ENCODE data around the gene KCNK4. TPM values are rescaled to one million over a fixed set of nuclear protein-coding genes. Genes with fewer than 3 reads are reported as not detected.

KCNK4 gene
- total and polyA plus RNA-seq, 2 of the 13 experiments (the other 11 are each of a cell fraction or from before 2014, with no cell fraction given) = not detected

DNA sequence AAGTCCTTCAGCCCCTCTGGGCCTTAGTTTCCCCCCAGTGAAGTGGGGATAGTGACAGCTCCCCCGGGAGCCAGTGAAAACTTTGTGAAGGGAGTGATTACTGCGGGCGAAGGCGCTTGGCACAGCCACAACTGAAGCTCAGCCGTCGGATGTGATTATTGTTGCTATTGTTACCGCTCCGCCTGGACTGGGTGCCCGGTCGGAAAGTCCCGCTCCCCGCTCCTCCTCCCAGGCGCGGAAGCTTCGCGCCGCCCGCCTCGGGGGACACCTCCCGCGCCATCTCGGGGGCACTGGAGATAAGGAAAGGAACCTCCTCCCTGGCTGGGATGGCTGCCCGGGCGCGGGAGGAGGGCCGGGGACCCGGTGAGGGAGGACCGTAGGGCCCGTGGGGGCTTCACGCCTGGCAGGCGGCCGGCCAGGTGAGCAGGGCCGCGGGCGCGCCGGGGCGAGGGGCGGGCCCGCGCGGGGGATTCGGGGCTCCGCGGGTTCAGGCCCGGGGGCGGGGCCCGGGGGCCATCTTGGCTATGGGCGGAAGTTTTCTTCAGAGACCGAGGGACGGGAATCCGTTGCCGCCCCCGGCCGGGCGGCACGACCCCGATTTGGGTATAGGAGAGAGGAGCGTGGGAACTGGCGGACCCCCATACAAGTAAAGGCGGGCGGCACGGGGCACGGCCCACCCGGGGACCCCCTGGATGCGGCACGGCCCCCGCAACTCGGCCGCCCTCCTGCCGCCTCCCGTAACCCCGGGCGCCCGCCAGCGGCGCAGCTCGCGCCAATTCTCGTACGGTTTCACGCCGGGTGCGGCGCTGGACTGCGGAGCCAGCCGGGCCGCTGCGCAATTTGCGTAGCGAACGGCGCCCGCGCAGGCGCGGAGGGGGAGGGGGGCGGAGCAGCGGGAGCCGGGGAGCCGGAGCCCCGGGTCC is 5.9 kb upstream of the KCNK4 start, which contains the start of gene GPR137 (continued):
- TF ChIP-seq ZBTB40 (IDR thresholded peaks at IDR 0.05) (no peak), ZBTB40 (CRISPR knock-in tag; IDR thresholded peaks at IDR 0.05) (0 out of 2 replicates have a peak, but pooled peaks have one; percentile 13), ARNT2 (CRISPR knock-in tag; IDR thresholded peaks at IDR 0.05; ENCODE audit: low read depth) (peak; percentile 49; the same call in 1 of the 2 replicates), PTBP1 (IDR thresholded peaks at IDR 0.05; ENCODE audit: low read depth, low read length, poor library complexity, severe bottlenecking) (no peak), ZNF414 (CRISPR knock-in tag; IDR thresholded peaks at IDR 0.05) (peak; percentile 37; the same call in 1 of the 2 replicates), KAT8 (CRISPR knock-in tag; IDR thresholded peaks at IDR 0.05) (0 out of 2 replicates have a peak, but pooled peaks have one; percentile 9), REST (IDR thresholded peaks at IDR 0.05; ENCODE audit: borderline replicate concordance in 1 of 2, low read depth in 1 of 2, low read length in 2 of 2) (no peak), SPEN (CRISPR knock-in tag; IDR thresholded peaks at IDR 0.05; ENCODE audit: low read depth) (no peak)
- TF ChIP-seq, protein P1, sequence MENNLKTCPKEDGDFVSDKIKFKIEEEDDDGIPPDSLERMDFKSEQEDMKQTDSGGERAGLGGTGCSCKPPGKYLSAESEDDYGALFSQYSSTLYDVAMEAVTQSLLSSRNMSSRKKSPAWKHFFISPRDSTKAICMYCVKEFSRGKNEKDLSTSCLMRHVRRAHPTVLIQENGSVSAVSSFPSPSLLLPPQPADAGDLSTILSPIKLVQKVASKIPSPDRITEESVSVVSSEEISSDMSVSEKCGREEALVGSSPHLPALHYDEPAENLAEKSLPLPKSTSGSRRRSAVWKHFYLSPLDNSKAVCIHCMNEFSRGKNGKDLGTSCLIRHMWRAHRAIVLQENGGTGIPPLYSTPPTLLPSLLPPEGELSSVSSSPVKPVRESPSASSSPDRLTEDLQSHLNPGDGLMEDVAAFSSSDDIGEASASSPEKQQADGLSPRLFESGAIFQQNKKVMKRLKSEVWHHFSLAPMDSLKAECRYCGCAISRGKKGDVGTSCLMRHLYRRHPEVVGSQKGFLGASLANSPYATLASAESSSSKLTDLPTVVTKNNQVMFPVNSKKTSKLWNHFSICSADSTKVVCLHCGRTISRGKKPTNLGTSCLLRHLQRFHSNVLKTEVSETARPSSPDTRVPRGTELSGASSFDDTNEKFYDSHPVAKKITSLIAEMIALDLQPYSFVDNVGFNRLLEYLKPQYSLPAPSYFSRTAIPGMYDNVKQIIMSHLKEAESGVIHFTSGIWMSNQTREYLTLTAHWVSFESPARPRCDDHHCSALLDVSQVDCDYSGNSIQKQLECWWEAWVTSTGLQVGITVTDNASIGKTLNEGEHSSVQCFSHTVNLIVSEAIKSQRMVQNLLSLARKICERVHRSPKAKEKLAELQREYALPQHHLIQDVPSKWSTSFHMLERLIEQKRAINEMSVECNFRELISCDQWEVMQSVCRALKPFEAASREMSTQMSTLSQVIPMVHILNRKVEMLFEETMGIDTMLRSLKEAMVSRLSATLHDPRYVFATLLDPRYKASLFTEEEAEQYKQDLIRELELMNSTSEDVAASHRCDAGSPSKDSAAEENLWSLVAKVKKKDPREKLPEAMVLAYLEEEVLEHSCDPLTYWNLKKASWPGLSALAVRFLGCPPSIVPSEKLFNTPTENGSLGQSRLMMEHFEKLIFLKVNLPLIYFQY (CRISPR knock-in tag; IDR thresholded peaks at IDR 0.05; ENCODE audit: borderline replicate concordance) = peak; percentile 27; the same call in 1 of the 2 replicates

All from HepG2 (cell line).